Hepatocyte (in vitro differentiated cells): ENCODE data around the gene AXIN1. TPM values are rescaled to one million over a fixed set of nuclear protein-coding genes. Genes with fewer than 3 reads are reported as not detected.

Source experiments
- DNase-seq: peaks from one replicate; pipeline ENCODE4 v3.0.0-alpha.2; 2016; ENCODE audit warnings: low spot score
- H2AFZ ChIP-seq: fragments of 200-600 bp; sonication (generic); 2 replicates; pipeline ENCODE4 v1.6.0; 2016; ENCODE audit warnings: antibody characterized with exemption, mild to moderate bottlenecking
- H3K27ac ChIP-seq: fragments of 200-600 bp; sonication (generic); 2 replicates; pipeline ENCODE4 v1.5.1; 2016; ENCODE audit warnings: mild to moderate bottlenecking
- H3K27me3 ChIP-seq: fragments of 200-600 bp; sonication (generic); 2 replicates; pipeline ENCODE4 v1.6.1; 2016
- H3K36me3 ChIP-seq: fragments of 200-600 bp; sonication (generic); replicated peaks from 2 replicates; pipeline ENCODE4 v1.5.1; 2016; ENCODE audit warnings: low read depth; ENCODE audit not compliant: insufficient read depth
- H3K4me1 ChIP-seq: fragments of 200-600 bp; sonication (generic); 2 replicates; pipeline ENCODE4 v1.5.1; 2016; ENCODE audit warnings: mild to moderate bottlenecking, moderate library complexity; ENCODE audit not compliant: insufficient read depth
- H3K4me2 ChIP-seq: fragments of 200-600 bp; sonication (generic); 2 replicates; pipeline ENCODE4 v1.6.0; 2016
- H3K4me3 ChIP-seq: fragments of 200-600 bp; sonication (generic); 2 replicates; pipeline ENCODE4 v1.5.1; 2016; ENCODE audit warnings: mild to moderate bottlenecking
- H3K79me2 ChIP-seq: fragments of 200-600 bp; sonication (generic); 2 replicates; pipeline ENCODE4 v1.6.0; 2017; ENCODE audit warnings: mild to moderate bottlenecking
- H3K9me2 ChIP-seq: fragments of 200-600 bp; sonication (generic); replicated peaks from 2 replicates; pipeline ENCODE4 v1.6.0; 2017; ENCODE audit warnings: mild to moderate bottlenecking; ENCODE audit not compliant: insufficient read depth
- H3K9me3 ChIP-seq: fragments of 200-600 bp; sonication (generic); 2 replicates; pipeline ENCODE4 v1.5.1; 2016; ENCODE audit warnings: low read depth, mild to moderate bottlenecking
- H4K20me1 ChIP-seq: fragments of 200-600 bp; sonication (generic); 2 replicates; pipeline ENCODE4 v1.6.0; 2016; ENCODE audit warnings: mild to moderate bottlenecking; ENCODE audit not compliant: insufficient read depth, poor library complexity, severe bottlenecking
- CTCF ChIP-seq: fragments of 200-600 bp; sonication (generic); IDR thresholded peaks from 2 replicates; pipeline ENCODE4 v1.5.1; 2016; ENCODE audit warnings: antibody characterized with exemption, mild to moderate bottlenecking; ENCODE audit not compliant: poor library complexity
- EZH2 ChIP-seq: fragments of 200-600 bp; sonication (generic); IDR thresholded peaks from 2 replicates; pipeline ENCODE4 v1.6.1; 2016; ENCODE audit warnings: antibody characterized with exemption, mild to moderate bottlenecking, borderline replicate concordance
- EZH2phosphoT487 ChIP-seq: fragments of 200-600 bp; sonication (generic); IDR thresholded peaks from one replicate; pipeline ENCODE4 v1.6.1; 2018; ENCODE audit warnings: antibody characterized with exemption, mild to moderate bottlenecking, low read depth, moderate library complexity; ENCODE audit not compliant: unreplicated experiment, severe bottlenecking
- WGBS: methylation state at CpG from one replicate; pipeline ENCODE4 v1.1.6; 2016; ENCODE audit warnings: low lambda C conversion rate; ENCODE audit errors: missing lambda C conversion rate; 5-methylcytosine and 5-hydroxymethylcytosine counted together
- polyA plus RNA-seq: library from polyadenylated mRNA; unstranded; fragments of >200 nt; fragmentation: Nextera tagmentation; extraction: Ambion mirVana; gene quantifications from 2 replicates; pipeline ENCODE4 v1.2.1, GENCODE V29; 2016
- total RNA-seq: library from RNA; depleted of rRNA; stranded (reverse); fragments of >200 nt; gene quantifications from 2 replicates; pipeline ENCODE4 v1.2.3, GENCODE V29; 2014

AXIN1 gene
- total and polyA plus RNA-seq, 2 experiments from 2014 or later, result 16.1 to 27.2 TPM

- no peaks in the 10 kb centered on the region for H3K36me3 ChIP-seq
- no peak for TF ChIP-seq EZH2phosphoT487
- TF ChIP-seq CTCF, result no peak
- no peak for TF ChIP-seq EZH2
- DNase-seq, result no peak
Observed at GRCh38 chr16:375212-375611, 22.7 kb upstream of the AXIN1 start.

GRCh38 chr16:374616-374926 is 22.0 kb upstream of the AXIN1 start:
- peaks cover 13% of the 10 kb centered on the region for H3K79me2 ChIP-seq
- H3K4me2 ChIP-seq, result no peak overlapping the region
- no peak overlapping the region for H3K4me3 ChIP-seq
- no peaks in the 10 kb centered on the region for H3K36me3 ChIP-seq
- H3K9me3 ChIP-seq, result no peaks in the 10 kb centered on the region
- TF ChIP-seq EZH2 (no peak), EZH2phosphoT487 (no peak), CTCF (no peak)
- H3K4me1 ChIP-seq, result peaks cover 4% of the 10 kb centered on the region
- WGBS, result 98% methylated on average over 9 of the region's 9 CpGs
- DNase-seq, result no peak
- no peaks in the 10 kb centered on the region for H4K20me1 ChIP-seq
- no peak overlapping the region for H2AFZ ChIP-seq
- no peaks in the 10 kb centered on the region for H3K9me2 ChIP-seq
- no peak overlapping the region for H3K27ac ChIP-seq
- no peaks in the 10 kb centered on the region for H3K27me3 ChIP-seq

More at GRCh38 chr16:375212-375611, 22.7 kb upstream of the AXIN1 start:
- Histone ChIP-seq H3K9me2 (no peaks in the 10 kb centered on the region), H3K4me2 (no peak overlapping the region), H3K4me1 (peaks cover 11% of the 10 kb centered on the region), H3K27me3 (no peaks in the 10 kb centered on the region), H2AFZ (no peak overlapping the region), H3K27ac (no peak overlapping the region), H4K20me1 (no peaks in the 10 kb centered on the region), H3K4me3 (no peak overlapping the region), H3K79me2 (peaks cover 16% of the 10 kb centered on the region), H3K9me3 (no peaks in the 10 kb centered on the region)
- WGBS, result 98% methylated on average over 14 of the region's 23 CpGs

- H3K4me3 ChIP-seq, result no peak overlapping the region
- no peak overlapping the region for H3K27ac ChIP-seq
- peaks cover 10% of the 10 kb centered on the region for H3K79me2 ChIP-seq
- no peaks in the 10 kb centered on the region for H4K20me1 ChIP-seq
- TF ChIP-seq CTCF (no peak), EZH2phosphoT487 (no peak), EZH2 (no peak)
- H3K27me3 ChIP-seq, result no peaks in the 10 kb centered on the region
- H3K36me3 ChIP-seq, result no peaks in the 10 kb centered on the region
- no peak overlapping the region for H2AFZ ChIP-seq
- DNase-seq, result no peak
- WGBS, result 98% methylated on average over 43 of the region's 44 CpGs
- no peaks in the 10 kb centered on the region for H3K9me3 ChIP-seq
- no peak overlapping the region for H3K4me2 ChIP-seq
- no peaks in the 10 kb centered on the region for H3K9me2 ChIP-seq
- H3K4me1 ChIP-seq, result peaks cover 4% of the 10 kb centered on the region
Observed at GRCh38 chr16:373848-374615, 21.5 kb upstream of the AXIN1 start.
